HG03558 (cell line): ENCODE measurements around the gene HECW1.

Source experiments
- ATAC-seq: cut with Tn5 transposase; IDR thresholded peaks from one replicate; pipeline ENCODE4 v1.9.1; 2021; ENCODE audit warnings: moderate number of reproducible peaks; ENCODE audit not compliant: unreplicated experiment; ENCODE audit errors: extremely low read depth

Gene HECW1

DNA sequence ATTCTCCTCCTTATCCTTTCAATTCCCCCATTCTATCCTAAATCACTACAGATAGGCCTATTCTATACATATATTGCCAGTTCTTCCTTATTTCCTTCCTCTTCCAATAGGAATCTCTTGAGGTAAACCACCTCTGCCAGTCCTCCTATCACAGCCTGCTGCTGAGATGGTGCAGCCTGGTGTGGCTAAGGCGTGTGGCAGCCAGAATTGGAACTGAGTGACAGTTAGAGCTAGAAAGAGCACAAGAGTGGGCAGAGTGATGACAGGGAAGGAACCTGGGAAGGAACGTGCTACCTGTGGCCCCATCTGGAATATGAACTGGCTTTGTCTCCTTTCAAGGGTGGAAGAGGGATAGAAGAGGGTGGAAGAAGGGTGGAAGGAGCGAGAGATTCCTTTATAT is 187.7 kb downstream of the HECW1 start:
- no peak for ATAC-seq

DNA sequence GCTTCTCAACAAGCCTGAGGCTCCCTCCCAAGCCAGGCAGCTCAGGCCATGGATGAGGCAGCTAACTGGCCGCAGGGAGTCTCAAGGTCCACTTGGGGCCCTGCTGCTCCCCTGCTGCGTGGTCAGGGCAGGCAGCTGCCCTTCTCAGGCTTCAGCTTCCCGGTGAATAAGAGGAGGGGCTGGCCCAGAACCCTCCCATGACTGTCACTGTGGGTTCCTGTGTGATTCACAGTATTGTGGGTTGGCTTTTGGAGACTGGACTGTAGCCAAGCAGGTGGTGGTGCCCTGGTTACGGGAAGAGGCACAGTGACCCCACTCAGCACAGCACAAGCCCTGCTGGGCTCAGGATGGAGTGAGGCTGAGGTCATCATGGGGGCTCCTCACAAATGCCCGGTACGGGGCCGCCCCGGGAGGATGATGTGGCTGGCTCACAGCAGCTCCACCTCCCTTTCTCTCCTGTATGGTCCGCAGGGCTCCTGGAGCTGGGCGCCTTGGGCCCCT is 189.8 kb downstream of the HECW1 start:
- ATAC-seq: no peak

DNA sequence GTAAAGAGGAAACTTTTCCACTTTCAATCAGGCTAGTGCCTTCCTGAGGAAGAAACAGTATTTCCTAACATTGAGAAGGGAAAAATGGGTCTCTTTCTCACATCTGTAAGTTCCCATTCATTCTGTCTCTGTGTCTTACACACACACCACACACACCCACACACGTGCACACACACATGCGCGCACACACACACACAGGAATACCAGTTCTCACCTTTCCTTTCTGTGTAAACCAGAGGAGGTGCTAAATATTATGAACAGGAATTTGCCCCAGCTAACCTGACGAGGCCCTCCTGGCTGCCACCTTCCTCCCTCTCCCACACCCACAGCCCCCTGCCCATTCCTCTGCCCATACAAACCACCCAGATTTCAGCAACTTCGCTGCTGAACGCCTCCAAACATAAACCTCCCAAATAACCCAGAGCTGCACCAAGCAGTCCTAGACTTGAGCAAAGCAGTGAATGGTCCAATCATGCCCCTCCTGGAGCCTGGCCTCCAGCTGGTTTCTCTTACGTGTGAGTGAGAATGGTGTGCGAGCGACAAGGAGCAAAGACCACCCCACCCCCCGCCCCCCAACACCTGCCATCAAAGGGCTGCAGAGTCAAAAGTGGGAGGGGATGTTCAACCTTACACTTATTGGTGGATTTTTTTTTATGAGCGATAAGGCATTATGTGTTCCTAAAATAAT is 190.5 kb downstream of the HECW1 start:
- no peak for ATAC-seq

DNA sequence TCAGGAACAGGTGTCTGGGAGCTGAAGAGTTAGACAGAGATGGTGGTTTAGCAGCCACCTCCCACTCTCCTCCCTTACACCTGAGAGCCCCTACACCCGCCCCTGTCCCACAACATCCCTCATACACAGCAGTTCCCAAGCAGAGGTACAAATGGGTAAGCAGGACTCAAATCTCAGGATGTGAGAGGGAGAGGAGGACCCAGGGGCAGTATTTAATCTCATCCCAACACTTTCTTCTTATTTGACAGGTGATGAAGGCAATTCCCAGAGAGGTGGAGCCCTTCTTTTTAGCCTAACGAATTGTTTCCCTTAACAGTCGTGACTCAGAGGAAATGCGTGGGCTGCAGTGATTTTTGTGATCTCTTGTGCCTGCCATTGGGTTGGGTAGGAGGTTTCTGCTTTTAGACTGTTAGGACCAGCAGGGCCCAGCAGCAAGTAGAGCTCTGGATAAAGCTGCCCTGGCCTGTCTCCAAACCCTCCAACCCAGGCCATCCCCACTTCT is 191.3 kb downstream of the HECW1 start:
- ATAC-seq: no peak

DNA sequence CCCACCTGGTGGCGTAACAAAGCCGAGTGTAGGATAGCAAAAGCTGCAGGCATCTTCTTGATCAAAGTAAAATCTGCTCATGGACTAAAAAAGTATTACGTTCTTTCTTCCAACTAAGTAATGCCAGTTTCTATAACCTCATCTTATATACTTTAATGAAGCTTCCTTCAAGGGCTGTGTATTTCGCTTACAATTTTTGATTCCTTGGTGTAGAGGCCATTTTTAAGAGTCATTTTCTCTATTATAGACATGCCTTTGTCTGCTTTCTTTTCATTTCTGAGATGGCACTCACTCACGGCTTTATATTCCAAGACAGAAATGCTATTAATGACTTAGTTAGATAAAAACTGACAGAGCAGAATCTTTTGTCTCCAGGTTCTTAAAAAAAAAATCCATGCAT is 194.0 kb downstream of the HECW1 start:
- no peak for ATAC-seq

DNA sequence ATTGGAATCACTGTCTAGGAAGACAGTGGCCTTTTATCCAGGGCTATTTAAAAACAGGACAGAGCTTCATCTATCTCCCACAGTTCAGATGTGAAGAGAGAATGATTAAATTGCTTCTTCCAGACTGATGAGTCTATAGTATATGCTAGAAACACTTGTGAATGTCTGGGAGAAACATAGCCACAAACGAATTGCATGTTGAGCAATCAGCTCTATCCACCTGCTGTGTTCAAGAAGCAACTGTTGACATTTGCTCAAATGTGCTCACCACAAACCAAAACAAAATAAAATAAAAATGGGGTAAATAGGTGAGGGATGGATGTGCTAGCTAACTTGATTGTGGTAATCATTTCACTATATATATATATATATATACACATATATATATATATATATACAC is 195.1 kb downstream of the HECW1 start:
- ATAC-seq: no peak

DNA sequence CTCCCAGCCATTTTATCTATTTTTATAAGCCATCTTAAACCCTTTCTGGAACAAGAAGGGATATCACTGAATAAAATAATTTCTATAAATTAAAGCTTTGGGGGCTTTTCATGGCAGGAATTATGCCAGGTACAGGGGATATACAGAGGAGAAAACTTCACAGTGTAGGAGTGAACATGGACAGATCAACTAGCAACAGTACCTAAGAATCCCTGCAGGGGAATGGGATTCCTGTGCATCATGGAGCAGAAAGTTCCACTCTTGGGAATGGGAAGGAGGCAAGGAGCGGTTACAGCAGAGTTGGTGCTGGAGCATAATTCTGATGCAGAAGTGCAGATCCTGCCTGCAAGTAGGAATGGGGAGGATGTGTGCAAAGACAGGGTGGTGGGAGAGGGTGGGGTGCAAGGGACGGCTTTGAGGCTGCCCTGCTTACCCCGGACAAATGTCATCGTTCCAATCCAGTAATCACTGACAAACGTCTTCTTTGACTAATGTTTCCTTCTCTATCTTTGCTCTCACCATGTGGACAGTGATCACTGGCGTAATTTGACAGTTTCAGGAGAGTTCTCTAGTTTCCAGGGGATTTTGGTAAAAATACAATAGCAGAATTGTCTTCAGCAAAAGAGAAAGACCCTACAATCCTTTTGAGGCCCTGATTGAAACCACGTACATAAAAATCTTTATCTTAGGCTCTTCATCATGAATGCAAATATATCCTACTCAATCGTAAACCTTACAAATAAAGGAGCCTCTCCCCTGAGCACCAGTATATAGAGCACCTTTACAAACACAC is 196.7 kb downstream of the HECW1 start:
- ATAC-seq: no peak

DNA sequence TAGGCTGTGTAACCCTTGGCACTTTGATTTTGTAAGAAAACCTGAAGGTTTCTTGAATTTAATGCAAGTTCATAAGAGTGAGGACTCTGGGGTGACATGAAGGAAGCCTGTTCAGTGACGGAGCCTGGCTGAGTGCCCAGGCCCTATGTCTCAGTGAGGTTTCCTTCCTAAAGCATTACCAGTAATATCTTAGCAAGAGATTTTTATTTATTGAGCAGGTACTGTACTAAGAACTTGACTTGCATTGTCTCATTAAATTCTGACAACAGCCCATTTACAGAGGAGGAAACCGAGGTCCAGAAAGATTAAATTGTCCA is 197.2 kb downstream of the HECW1 start:
- no peak for ATAC-seq

DNA sequence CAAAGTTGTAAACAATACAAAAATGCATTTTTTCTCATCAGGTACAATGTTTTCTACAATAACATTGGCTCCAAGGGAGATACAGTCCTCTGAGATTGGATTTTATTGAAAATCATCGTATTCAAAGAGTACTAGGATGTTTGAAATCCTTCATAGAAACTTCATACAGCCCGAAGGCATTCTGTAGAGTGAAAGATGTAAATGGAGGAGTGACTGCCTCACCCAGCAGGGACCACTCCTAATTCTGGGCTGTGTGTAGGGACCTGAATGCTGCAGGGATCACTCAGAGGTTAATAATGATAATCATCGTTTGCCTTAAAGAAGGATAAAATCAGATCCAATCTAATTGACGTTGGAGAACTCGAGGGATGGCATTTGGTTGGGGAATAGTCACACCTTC is 198.6 kb downstream of the HECW1 start:
- ATAC-seq: no peak

DNA sequence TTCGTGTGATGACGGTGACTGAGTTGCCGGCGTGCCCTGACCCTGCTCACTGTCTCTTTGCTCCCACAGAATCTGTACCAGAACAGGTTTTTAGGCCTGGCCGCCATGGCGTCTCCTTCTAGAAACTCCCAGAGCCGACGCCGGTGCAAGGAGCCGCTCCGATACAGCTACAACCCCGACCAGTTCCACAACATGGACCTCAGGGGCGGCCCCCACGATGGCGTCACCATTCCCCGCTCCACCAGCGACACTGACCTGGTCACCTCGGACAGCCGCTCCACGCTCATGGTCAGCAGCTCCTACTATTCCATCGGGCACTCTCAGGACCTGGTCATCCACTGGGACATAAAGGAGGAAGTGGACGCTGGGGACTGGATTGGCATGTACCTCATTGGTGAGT is 199.2 kb downstream of the HECW1 start:
- no peak for ATAC-seq

DNA sequence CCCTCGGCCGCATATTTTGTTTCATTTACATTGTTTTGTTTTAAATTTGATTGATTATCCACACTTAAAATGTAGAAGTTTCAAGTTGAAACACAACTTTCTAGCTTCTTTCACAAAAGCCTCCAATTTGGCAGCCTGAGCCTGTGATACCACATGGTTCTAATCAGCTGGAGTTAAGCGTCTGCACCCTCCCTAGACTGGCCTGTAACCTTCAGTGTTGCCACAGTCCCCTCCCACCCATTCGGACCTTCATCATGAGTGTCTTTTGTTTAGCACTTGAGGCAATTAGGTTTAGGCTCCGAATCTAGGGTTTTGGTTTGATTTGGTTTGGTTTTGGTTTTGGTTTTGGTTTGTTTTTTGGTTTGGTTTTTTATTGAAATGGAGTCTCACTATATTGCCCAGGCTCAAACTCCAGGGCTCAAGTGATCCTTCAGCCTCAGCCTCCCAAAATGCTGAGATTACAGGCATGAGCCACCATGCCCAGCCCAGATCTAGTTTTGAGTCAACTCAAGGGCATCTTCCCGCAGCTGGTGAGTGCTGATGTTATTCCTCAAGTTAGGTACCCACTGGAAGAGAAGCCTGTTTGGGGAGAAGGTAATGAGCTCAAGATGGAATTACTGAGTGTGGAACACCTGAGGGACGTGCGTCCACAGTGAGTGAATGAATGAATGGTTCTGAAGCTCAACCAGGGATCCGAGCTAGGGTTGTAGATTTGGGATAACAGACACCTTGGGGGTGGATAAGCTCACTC is 201.4 kb downstream of the HECW1 start:
- no peak for ATAC-seq

DNA sequence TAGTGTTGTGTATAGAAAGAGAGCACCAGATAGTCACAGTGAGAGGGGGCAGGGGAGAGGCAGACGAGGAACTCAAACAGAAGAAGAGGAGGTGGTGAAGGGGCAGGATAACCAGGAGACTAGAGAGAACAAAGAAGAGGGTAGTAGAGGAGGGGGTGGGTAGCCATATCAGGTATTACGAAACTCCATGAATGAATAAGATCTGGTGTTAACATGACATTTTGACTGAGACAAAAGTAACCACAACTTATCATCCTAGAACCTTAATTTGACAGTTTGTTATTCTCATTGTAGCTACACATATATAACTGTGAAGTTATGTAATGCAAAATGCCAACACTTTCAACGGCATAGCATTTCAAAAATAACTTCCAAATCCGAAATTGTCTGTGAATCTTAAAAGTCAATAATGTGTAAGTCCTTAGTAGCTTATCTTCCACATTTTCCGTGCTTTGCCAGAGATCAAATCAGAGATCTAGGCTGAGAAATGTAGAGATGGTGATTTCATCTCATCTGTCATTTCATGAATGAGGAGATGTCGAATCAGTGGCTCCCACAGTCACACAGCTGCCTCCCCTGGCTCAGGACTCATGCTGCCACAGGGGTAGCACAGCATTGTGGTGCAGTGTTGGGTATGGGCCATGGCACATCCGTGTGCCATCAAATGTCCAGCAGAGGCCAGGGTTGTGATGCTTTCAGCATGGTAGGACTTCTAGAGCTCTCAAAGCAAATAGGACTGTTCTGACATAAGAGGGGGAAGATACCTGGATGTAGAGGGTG is 202.1 kb downstream of the HECW1 start:
- no peak for ATAC-seq

DNA sequence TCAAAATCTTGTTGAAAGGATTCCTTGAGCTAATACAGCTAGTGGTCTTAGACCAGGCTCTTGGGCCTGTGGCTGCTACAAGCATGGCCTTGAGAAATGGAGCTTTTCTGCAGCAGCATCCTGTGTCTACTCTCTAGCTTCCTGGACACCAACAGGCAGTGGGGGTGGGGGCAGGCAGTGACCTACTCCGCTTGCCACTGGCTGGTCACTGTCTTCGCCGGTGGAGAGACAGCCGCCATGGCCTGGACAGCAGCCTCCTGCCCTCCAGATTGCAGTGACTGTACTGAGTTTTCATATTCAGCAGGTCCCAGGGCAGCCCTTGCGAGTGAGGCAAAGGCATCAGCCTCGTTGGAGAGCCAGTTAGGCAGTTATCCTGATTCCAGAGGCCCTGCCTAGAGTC is 204.6 kb downstream of the HECW1 start:
- no peak for ATAC-seq

DNA sequence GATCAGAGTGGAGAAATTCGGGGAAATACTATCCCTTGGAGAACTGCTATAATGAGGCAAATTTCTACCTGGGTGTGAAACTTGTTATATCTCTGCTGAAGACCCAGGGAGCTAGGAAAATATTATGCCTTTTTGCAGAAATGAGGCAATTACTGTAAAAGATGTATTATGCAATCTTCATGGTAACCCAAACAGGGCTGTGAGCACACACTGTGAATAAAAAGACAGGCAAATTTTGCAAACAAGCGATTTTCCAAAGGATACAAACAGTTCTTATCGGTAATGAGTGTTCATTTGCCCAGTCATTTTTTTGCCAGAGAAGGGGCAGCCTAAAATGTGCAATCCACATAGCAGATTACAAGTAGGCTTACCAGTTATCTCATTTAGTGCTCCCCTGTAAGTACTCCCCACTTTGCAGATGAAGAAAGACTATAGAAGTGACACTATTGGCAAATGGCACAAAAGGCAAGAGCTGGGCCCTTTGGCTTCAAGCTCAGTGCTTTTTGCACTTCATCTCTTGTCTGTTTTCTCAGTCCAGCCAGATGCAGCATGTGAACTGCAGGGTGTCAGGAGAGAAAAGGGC is 205.8 kb downstream of the HECW1 start:
- ATAC-seq: no peak

DNA sequence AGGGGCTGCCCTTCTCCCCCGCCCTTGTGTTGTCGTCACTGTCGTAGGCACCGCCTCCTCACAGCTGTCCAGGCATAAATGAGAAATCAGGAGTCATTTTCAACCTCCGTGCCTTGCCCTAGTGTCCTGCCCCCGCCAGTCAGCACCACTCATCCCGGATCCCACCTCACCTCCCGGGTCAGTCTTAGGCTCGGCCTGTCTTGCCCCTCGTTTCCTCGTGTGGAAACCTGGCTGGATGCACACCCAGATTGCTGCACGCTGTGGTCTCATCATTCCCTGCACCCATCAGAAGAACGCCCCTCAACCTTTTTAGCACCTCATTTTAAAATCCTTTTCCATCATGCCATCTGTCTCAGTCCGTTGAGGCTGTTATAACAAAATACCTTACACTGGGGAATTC is 213.1 kb downstream of the HECW1 start:
- ATAC-seq: no peak

DNA sequence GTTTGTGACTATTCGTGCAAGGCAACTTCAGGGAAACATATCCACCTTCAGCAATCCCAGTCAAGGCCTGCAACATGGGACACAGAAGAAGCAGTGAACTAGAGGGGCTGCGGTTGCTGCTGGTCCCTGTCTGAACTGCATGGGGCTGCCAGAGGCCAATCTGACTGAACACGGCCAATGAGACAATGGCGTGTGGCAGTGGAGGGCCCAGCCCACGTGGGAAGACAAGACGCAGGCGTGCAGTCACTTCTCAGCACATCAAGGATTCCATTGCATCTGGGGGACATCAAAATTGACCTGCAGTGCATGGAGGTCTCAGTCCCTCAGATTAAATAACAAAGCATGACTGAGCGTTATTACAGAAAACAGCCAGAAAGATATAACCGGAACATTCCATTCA is 215.9 kb downstream of the HECW1 start:
- ATAC-seq: no peak

DNA sequence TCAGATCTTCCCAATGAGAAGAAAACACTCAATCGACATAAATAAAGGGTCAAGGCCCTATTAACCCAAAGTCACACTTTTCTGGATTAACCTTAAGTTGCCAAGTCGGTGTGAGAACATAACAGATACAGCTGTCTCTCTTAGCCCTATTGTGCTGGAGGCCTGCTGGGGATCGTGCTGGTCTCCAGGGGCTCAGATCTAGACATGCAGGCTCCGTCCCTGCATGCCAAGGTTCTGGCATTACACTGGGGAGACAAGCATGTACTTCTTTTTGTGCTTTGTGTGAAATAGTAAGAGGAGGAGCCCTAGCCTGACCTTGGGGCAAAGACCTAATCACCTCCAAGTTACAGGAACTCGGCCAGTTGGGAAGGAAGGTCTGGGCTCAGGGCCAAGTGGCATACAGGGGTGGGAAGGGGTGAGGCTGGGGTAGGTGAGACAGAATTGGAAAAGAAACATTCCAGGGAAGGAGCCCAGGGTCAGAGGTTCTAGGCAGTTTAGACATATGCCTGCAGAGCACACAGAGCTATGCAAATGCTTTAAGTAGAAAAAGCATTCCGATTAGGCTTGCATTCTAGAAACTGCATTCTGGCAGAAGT is 216.4 kb downstream of the HECW1 start:
- no peak for ATAC-seq

DNA sequence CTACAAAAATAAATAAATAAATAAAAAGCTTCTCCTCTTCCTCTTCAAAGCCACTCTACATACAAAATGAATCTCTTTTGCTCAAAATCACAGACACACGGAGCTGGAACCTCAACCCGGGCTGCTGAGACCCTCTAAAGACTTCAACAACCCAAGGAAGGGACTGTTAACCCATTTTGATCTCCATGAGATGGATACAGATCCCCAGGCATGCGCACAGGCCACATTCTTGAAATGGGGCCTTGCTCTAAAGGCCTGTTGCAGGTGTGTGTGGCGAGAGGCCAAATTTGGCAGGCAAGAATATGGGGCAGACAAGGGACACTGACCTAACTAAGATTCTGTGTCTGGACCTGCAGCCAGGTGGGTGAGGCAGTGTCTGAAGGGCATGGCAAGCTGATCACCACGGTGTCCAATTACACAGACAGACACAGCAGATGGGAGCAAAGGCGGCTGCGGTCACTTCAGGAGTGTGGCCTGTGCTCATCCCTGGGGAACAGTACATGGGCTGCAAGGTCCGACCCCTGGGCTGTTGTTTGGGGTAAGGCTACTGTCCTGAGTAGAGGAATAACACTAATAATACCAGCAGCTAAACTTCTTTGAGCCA is 219.8 kb downstream of the HECW1 start:
- no peak for ATAC-seq

DNA sequence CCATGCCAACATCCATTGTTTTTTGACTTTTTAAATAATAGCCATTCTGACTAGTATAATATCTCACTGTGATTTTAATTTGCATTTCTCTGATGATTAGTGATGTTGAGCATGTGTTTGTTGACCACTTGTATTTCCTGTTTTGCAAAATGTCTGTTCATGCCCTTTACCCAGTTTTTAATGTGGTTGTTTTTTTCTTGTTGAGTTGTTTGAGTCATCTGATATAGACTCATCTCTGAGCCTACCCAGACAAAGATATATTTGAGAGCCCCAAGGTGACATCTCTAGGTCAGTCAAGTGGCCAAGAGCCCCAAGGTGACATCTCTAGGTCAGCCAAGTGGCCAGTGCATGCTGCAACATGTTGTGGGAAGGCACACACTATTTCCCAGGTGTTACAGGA is 224.7 kb downstream of the HECW1 start:
- no peak for ATAC-seq
